Astrocyte (in vitro differentiated cells and primary cell): ENCODE data around the gene PPP4R4. TPM values are rescaled to one million over a fixed set of nuclear protein-coding genes. Genes with fewer than 3 reads are reported as not detected.

Source experiments
- DNase-seq: peaks from one replicate; pipeline ENCODE4 v3.0.0-alpha.2; 2010; ENCODE audit warnings: low read depth
- FAIRE-seq: peaks from 2 replicates; lab custom pipeline; 2011; peaks lifted over from hg19 to GRCh38; lab: Jason Lieb, UNC
- H2AFZ ChIP-seq: 2 replicates; pipeline ENCODE4 v1.6.0; 2012; ENCODE audit warnings: low read depth, low read length, inconsistent platforms
- H3K27ac ChIP-seq: 2 replicates; pipeline ENCODE4 v1.5.1; 2011; ENCODE audit warnings: low read depth, low read length, inconsistent platforms
- H3K27me3 ChIP-seq: 2 replicates; pipeline ENCODE4 v1.6.0; 2011; ENCODE audit warnings: low read length, inconsistent platforms; ENCODE audit not compliant: insufficient read depth
- H3K36me3 ChIP-seq: 2 replicates; pipeline ENCODE4 v1.5.1; 2011; ENCODE audit warnings: low read length, inconsistent platforms; ENCODE audit not compliant: insufficient read depth
- H3K4me1 ChIP-seq: 2 replicates; pipeline ENCODE4 v1.5.1; 2011; ENCODE audit warnings: low read length, inconsistent platforms; ENCODE audit not compliant: insufficient read depth
- H3K4me2 ChIP-seq: 2 replicates; pipeline ENCODE4 v1.6.0; 2012; ENCODE audit warnings: low read length, inconsistent platforms
- H3K4me3 ChIP-seq: 2 replicates; pipeline ENCODE4 v1.5.1; 2011; ENCODE audit warnings: low read depth, mild to moderate bottlenecking, low read length, inconsistent platforms; ENCODE audit not compliant: insufficient read depth
- H3K79me2 ChIP-seq: 2 replicates; pipeline ENCODE4 v1.6.0; 2012; ENCODE audit warnings: mild to moderate bottlenecking, low read length, inconsistent platforms; ENCODE audit not compliant: insufficient read depth
- H3K9ac ChIP-seq: 2 replicates; pipeline ENCODE4 v1.6.0; 2012; ENCODE audit warnings: mild to moderate bottlenecking, low read length, inconsistent platforms
- H3K9me3 ChIP-seq: 2 replicates; pipeline ENCODE4 v1.5.1; 2012; ENCODE audit warnings: low read depth, mild to moderate bottlenecking, low read length, inconsistent platforms; ENCODE audit not compliant: insufficient read depth
- H4K20me1 ChIP-seq: 2 replicates; pipeline ENCODE4 v1.6.0; 2012; ENCODE audit warnings: low read length, inconsistent platforms; ENCODE audit not compliant: insufficient read depth
- H3K27ac Mint-ChIP-seq: one replicate; pipeline ENCODE4 v1.8.0; 2021; ENCODE audit warnings: mild to moderate bottlenecking, mixed read lengths; ENCODE audit not compliant: unreplicated experiment
- H3K27me3 Mint-ChIP-seq: one replicate; pipeline ENCODE4 v1.8.0; 2021; ENCODE audit warnings: low read depth, mixed read lengths; ENCODE audit not compliant: unreplicated experiment
- H3K36me3 Mint-ChIP-seq: one replicate; pipeline ENCODE4 v1.8.0; 2021; ENCODE audit warnings: low read depth, mixed read lengths; ENCODE audit not compliant: unreplicated experiment
- H3K4me1 Mint-ChIP-seq: one replicate; pipeline ENCODE4 v1.8.0; 2021; ENCODE audit warnings: low read depth, mixed read lengths; ENCODE audit not compliant: unreplicated experiment
- H3K4me3 Mint-ChIP-seq: one replicate; pipeline ENCODE4 v1.8.0; 2021; ENCODE audit warnings: mild to moderate bottlenecking, moderate library complexity, mixed read lengths; ENCODE audit not compliant: unreplicated experiment
- H3K9me3 Mint-ChIP-seq: one replicate; pipeline ENCODE4 v1.8.0; 2021; ENCODE audit warnings: mild to moderate bottlenecking, mixed read lengths; ENCODE audit not compliant: unreplicated experiment
- EZH2 ChIP-seq: IDR thresholded peaks from 2 replicates; pipeline ENCODE4 v1.6.1; 2012; ENCODE audit warnings: mild to moderate bottlenecking, low read length, inconsistent platforms; ENCODE audit not compliant: insufficient read depth
- total RNA-seq: library from RNA; stranded (reverse); gene quantifications from 2 replicates; pipeline ENCODE4 v1.2.1, GENCODE V29; 2021
- TF ChIP-seq, protein P1 (sequence below): IDR thresholded peaks from 2 replicates; pipeline ENCODE4 v1.5.1; 2011; ENCODE audit warnings: low read depth, mild to moderate bottlenecking, inconsistent platforms, low read length, moderate library complexity; ENCODE audit not compliant: insufficient read depth

The PPP4R4 gene
- total RNA-seq, 1 donor from 2014 or later: 6.0 TPM

DNA sequence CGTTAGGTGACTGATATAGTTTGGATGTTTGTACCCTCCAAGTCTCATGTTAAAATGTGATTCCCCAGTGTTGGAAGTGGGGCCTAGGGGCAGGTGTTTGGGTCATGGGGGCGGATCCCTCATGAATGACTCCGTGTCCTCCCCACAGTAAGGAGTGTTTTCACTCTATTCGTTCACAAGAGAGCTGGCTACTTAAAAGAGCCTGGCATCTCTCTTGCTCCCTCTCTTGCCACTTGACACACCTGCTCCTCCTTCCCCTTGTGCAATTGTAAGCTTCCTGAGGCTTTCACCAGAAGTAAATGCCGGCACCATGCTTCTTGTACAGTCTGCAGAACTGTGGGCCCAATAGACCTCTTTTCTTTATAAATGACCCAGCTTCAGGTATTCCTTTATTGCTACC is 47.3 kb upstream of the PPP4R4 start:
- H4K20me1 ChIP-seq: no peaks in the 10 kb centered on the region
- peaks cover 12% of the 10 kb centered on the region for H3K4me1 ChIP-seq
- peaks cover 3% of the 10 kb centered on the region for H3K36me3 ChIP-seq
- H3K79me2 ChIP-seq: no peaks in the 10 kb centered on the region
- no peak overlapping the region for H3K9ac ChIP-seq
- no peaks in the 10 kb centered on the region for H3K27me3 ChIP-seq
- H3K4me3 Mint-ChIP-seq: peak overlapping the region; percentile 29
- H3K4me1 Mint-ChIP-seq: peaks cover 9% of the 10 kb centered on the region
- TF ChIP-seq, protein P1, sequence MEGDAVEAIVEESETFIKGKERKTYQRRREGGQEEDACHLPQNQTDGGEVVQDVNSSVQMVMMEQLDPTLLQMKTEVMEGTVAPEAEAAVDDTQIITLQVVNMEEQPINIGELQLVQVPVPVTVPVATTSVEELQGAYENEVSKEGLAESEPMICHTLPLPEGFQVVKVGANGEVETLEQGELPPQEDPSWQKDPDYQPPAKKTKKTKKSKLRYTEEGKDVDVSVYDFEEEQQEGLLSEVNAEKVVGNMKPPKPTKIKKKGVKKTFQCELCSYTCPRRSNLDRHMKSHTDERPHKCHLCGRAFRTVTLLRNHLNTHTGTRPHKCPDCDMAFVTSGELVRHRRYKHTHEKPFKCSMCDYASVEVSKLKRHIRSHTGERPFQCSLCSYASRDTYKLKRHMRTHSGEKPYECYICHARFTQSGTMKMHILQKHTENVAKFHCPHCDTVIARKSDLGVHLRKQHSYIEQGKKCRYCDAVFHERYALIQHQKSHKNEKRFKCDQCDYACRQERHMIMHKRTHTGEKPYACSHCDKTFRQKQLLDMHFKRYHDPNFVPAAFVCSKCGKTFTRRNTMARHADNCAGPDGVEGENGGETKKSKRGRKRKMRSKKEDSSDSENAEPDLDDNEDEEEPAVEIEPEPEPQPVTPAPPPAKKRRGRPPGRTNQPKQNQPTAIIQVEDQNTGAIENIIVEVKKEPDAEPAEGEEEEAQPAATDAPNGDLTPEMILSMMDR: no peak
- no peak for TF ChIP-seq EZH2
- H3K27ac Mint-ChIP-seq: no peak overlapping the region
- H3K4me2 ChIP-seq: no peak overlapping the region
- peaks cover 6% of the 10 kb centered on the region for H3K9me3 Mint-ChIP-seq
- peaks cover 3% of the 10 kb centered on the region for H3K36me3 Mint-ChIP-seq
- no peak overlapping the region for H3K27ac ChIP-seq
- H2AFZ ChIP-seq: no peak overlapping the region
- no peaks in the 10 kb centered on the region for H3K9me3 ChIP-seq
- DNase-seq (no peak), FAIRE-seq (no peak)
- peaks cover 5% of the 10 kb centered on the region for H3K27me3 Mint-ChIP-seq
- H3K4me3 ChIP-seq: no peak overlapping the region

DNA sequence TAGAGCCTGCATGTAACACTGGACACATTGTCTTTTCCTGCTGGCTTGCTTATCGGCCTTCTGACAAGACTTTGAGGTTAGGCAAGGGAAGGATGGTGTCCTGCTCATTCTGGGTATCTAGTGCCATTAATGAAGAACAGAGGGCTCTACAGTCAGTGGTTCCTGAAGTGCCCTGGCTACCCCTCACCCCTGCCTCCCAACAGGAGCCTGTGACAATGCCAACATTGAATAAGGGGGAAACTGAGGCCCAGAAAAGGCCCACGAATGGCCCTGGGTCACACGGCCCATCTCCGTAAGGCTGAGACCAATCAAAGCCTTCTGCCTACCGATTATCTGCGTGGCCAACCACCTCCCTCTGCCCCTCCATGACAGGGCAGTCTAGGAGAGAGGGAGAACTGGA is 46.8 kb upstream of the PPP4R4 start:
- peaks cover 12% of the 10 kb centered on the region for H3K4me1 ChIP-seq
- Mint-ChIP-seq H3K36me3 (peaks cover 3% of the 10 kb centered on the region), H3K27ac (no peak overlapping the region), H3K4me3 (peak overlapping the region; percentile 8), H3K4me1 (peaks cover 9% of the 10 kb centered on the region), H3K9me3 (peaks cover 6% of the 10 kb centered on the region), H3K27me3 (peaks cover 3% of the 10 kb centered on the region)
- H4K20me1 ChIP-seq: no peaks in the 10 kb centered on the region
- no peak overlapping the region for H2AFZ ChIP-seq
- no peaks in the 10 kb centered on the region for H3K27me3 ChIP-seq
- no peaks in the 10 kb centered on the region for H3K9me3 ChIP-seq
- no peak overlapping the region for H3K4me2 ChIP-seq
- H3K9ac ChIP-seq: no peak overlapping the region
- H3K79me2 ChIP-seq: no peaks in the 10 kb centered on the region
- FAIRE-seq: no peak
- H3K36me3 ChIP-seq: peaks cover 3% of the 10 kb centered on the region
- no peak overlapping the region for H3K4me3 ChIP-seq
- no peak overlapping the region for H3K27ac ChIP-seq
- TF ChIP-seq EZH2: no peak
- TF ChIP-seq, protein P1: no peak
- no peak for DNase-seq

DNA sequence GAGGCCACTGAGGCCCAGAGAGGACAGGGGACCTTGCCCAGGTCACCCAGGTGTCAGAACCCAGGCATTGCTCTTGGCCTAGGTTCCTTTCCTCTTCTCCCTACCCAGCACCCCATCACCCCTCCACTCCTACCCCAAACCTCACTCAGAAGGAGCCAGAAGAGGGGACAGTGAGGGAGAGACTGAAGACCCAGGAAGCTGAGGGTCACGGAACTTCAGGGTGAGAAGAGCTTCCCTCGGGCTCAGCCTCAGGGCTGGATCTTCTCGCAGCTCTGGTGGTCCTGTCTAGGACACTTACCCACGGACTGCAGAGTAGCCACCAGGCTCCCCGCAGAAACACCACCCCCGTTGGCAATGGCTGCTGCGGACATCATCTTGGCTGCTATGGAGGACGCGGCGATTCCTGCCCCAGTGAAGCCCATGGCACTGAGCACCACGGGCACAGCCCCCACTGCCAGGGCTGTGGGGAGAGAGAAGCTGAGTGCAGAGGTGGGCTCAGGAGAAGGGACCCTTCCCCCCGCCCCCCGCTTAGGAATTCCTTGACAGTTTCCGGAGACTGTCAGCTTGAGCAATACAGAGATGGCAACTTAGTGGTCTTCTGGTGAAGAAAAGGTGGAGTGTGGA is 45.8 kb upstream of the PPP4R4 start:
- Histone ChIP-seq H3K79me2 (no peaks in the 10 kb centered on the region), H3K9me3 (no peaks in the 10 kb centered on the region), H3K4me2 (peak overlapping the region; percentile 95), H3K4me3 (peak overlapping the region; percentile 67), H3K27me3 (no peaks in the 10 kb centered on the region), H3K36me3 (peaks cover 3% of the 10 kb centered on the region), H3K27ac (no peak overlapping the region), H3K4me1 (peaks cover 12% of the 10 kb centered on the region), H4K20me1 (no peaks in the 10 kb centered on the region), H3K9ac (peak overlapping the region; percentile 82), H2AFZ (peak overlapping the region; percentile 84)
- TF ChIP-seq, protein P1: no peak
- no peak for TF ChIP-seq EZH2
- Mint-ChIP-seq H3K9me3 (peaks cover 3% of the 10 kb centered on the region), H3K4me3 (peak overlapping the region; percentile 77), H3K4me1 (peaks cover 9% of the 10 kb centered on the region), H3K27me3 (no peaks in the 10 kb centered on the region), H3K27ac (peak overlapping the region; percentile 4), H3K36me3 (peaks cover 3% of the 10 kb centered on the region)
- FAIRE-seq (no peak), DNase-seq (no peak)
